Stimulated activated naive B cell treated with anti-CD40 and anti-IgM and Interleukin-4, amounts not matched to agents 10 μg/mL and 1 μg/mL and 100 μg/mL, for 72 hours (primary cell): ENCODE results near the gene SORCS1.

Source experiments
- ATAC-seq, 2 donors: fragments of 150-1000 bp; cut with Tn5 transposase; replicated peaks; 2 replicates each; pipeline ENCODE4 v1.10.0; 2021; ENCODE audit warnings: moderate library complexity in 1 of 2
- DNase-seq: peaks from one replicate; pipeline ENCODE4 v3.0.0; 2021
- H3K27ac Mint-ChIP-seq: one replicate; pipeline ENCODE4 v1.8.0; 2022; ENCODE audit warnings: mild to moderate bottlenecking, mixed read lengths
- H3K27me3 Mint-ChIP-seq, 2 donors: one replicate each; pipeline ENCODE4 v1.8.0; 2022; ENCODE audit warnings: mixed read lengths in 2 of 2
- H3K36me3 Mint-ChIP-seq, 2 donors: one replicate each; pipeline ENCODE4 v1.8.0; 2022; ENCODE audit warnings: mixed read lengths in 2 of 2, mild to moderate bottlenecking in 1 of 2
- H3K4me1 Mint-ChIP-seq, 2 donors: one replicate each; pipeline ENCODE4 v1.8.0; 2022; ENCODE audit warnings: mixed read lengths in 2 of 2, mild to moderate bottlenecking in 1 of 2
- H3K4me3 Mint-ChIP-seq, 2 donors: one replicate each; pipeline ENCODE4 v1.8.0; 2022; ENCODE audit warnings: mild to moderate bottlenecking in 2 of 2, mixed read lengths in 2 of 2, moderate library complexity in 1 of 2
- H3K9me3 Mint-ChIP-seq, 2 donors: one replicate each; pipeline ENCODE4 v1.8.0; 2022; ENCODE audit warnings: mixed read lengths in 2 of 2, mild to moderate bottlenecking in 1 of 2

Gene SORCS1

GRCh38 chr10:106661767-106662140 lies 502.8 kb downstream of the SORCS1 start:
- Mint-ChIP-seq H3K36me3 (no peaks in the 10 kb centered on the region), H3K4me1 (no peaks in the 10 kb centered on the region), H3K4me3 (no peak overlapping the region), H3K27ac (no peak overlapping the region), H3K9me3 (no peaks in the 10 kb centered on the region), H3K27me3 (no peaks in the 10 kb centered on the region)
- DNase-seq (no peak), ATAC-seq (no peak)

GRCh38 chr10:106661133-106661766 lies 503.3 kb downstream of the SORCS1 start:
- Mint-ChIP-seq H3K36me3 (no peaks in the 10 kb centered on the region), H3K4me1 (no peaks in the 10 kb centered on the region), H3K27me3 (no peaks in the 10 kb centered on the region), H3K27ac (no peak overlapping the region), H3K4me3 (no peak overlapping the region), H3K9me3 (no peaks in the 10 kb centered on the region)
- ATAC-seq (no peak), DNase-seq (no peak)

GRCh38 chr10:106660550-106660949 lies 504.0 kb downstream of the SORCS1 start:
- no peak overlapping the region for H3K27ac Mint-ChIP-seq
- H3K4me3 Mint-ChIP-seq = no peak overlapping the region
- no peak for ATAC-seq

GRCh38 chr10:106655636-106656035 lies 508.9 kb downstream of the SORCS1 start:
- Mint-ChIP-seq H3K27me3 (no peaks in the 10 kb centered on the region), H3K27ac (no peak overlapping the region), H3K9me3 (no peaks in the 10 kb centered on the region), H3K36me3 (no peaks in the 10 kb centered on the region), H3K4me3 (no peak overlapping the region), H3K4me1 (no peaks in the 10 kb centered on the region)
- DNase-seq (no peak), ATAC-seq (peak in 1 of 2 donors; percentile 6)

More at GRCh38 chr10:106660550-106660949, 504.0 kb downstream of the SORCS1 start:
- no peak for DNase-seq
- no peaks in the 10 kb centered on the region for H3K4me1 Mint-ChIP-seq
- H3K27me3 Mint-ChIP-seq = no peaks in the 10 kb centered on the region
- no peaks in the 10 kb centered on the region for H3K9me3 Mint-ChIP-seq
- H3K36me3 Mint-ChIP-seq = no peaks in the 10 kb centered on the region

- Mint-ChIP-seq H3K27ac (no peak overlapping the region), H3K36me3 (no peaks in the 10 kb centered on the region), H3K4me3 (no peak overlapping the region), H3K27me3 (no peaks in the 10 kb centered on the region), H3K4me1 (no peaks in the 10 kb centered on the region), H3K9me3 (no peaks in the 10 kb centered on the region)
- ATAC-seq (peak in 1 of 2 donors; percentile 12), DNase-seq (no peak)
Measured at GRCh38 chr10:106655165-106655564, 509.3 kb downstream of the SORCS1 start.

GRCh38 chr10:106652279-106652678 lies 512.2 kb downstream of the SORCS1 start:
- no peak for DNase-seq
- no peaks in the 10 kb centered on the region for H3K36me3 Mint-ChIP-seq
- no peak overlapping the region for H3K27ac Mint-ChIP-seq
- H3K27me3 Mint-ChIP-seq = no peaks in the 10 kb centered on the region
- peak; percentile 29 to 64 for ATAC-seq
- no peaks in the 10 kb centered on the region for H3K9me3 Mint-ChIP-seq
- H3K4me1 Mint-ChIP-seq = no peaks in the 10 kb centered on the region
- no peak overlapping the region for H3K4me3 Mint-ChIP-seq

- H3K4me1 Mint-ChIP-seq = no peaks in the 10 kb centered on the region
- no peaks in the 10 kb centered on the region for H3K27me3 Mint-ChIP-seq
- H3K27ac Mint-ChIP-seq = no peak overlapping the region
- H3K4me3 Mint-ChIP-seq = no peak overlapping the region
- DNase-seq (no peak), ATAC-seq (no peak)
- H3K9me3 Mint-ChIP-seq = no peaks in the 10 kb centered on the region
- H3K36me3 Mint-ChIP-seq = no peaks in the 10 kb centered on the region
Measured at GRCh38 chr10:106648534-106649481, 515.7 kb downstream of the SORCS1 start.

- ATAC-seq (no peak), DNase-seq (no peak)
- Mint-ChIP-seq H3K27me3 (no peaks in the 10 kb centered on the region), H3K4me1 (no peaks in the 10 kb centered on the region), H3K36me3 (no peaks in the 10 kb centered on the region), H3K4me3 (no peak overlapping the region), H3K9me3 (no peaks in the 10 kb centered on the region), H3K27ac (no peak overlapping the region)
Measured at GRCh38 chr10:106643473-106643872, 521.0 kb downstream of the SORCS1 start.

GRCh38 chr10:106637873-106638272 lies 526.6 kb downstream of the SORCS1 start:
- DNase-seq (no peak), ATAC-seq (no peak)
- no peaks in the 10 kb centered on the region for H3K4me1 Mint-ChIP-seq
- H3K27ac Mint-ChIP-seq = no peak overlapping the region
- H3K4me3 Mint-ChIP-seq = no peak overlapping the region
- H3K36me3 Mint-ChIP-seq = no peaks in the 10 kb centered on the region
- no peaks in the 10 kb centered on the region for H3K9me3 Mint-ChIP-seq
- no peaks in the 10 kb centered on the region for H3K27me3 Mint-ChIP-seq

GRCh38 chr10:106636766-106637491 lies 527.6 kb downstream of the SORCS1 start:
- H3K4me3 Mint-ChIP-seq = no peak overlapping the region
- H3K4me1 Mint-ChIP-seq = no peaks in the 10 kb centered on the region
- DNase-seq = no peak
- H3K27me3 Mint-ChIP-seq = no peaks in the 10 kb centered on the region
- H3K27ac Mint-ChIP-seq = no peak overlapping the region
- H3K36me3 Mint-ChIP-seq = no peaks in the 10 kb centered on the region
- H3K9me3 Mint-ChIP-seq = no peaks in the 10 kb centered on the region
- ATAC-seq = no peak

- no peaks in the 10 kb centered on the region for H3K4me1 Mint-ChIP-seq
- H3K36me3 Mint-ChIP-seq = no peaks in the 10 kb centered on the region
- H3K27me3 Mint-ChIP-seq = no peaks in the 10 kb centered on the region
- H3K27ac Mint-ChIP-seq = no peak overlapping the region
- ATAC-seq (no peak), DNase-seq (no peak)
- no peaks in the 10 kb centered on the region for H3K9me3 Mint-ChIP-seq
- H3K4me3 Mint-ChIP-seq = no peak overlapping the region
Measured at GRCh38 chr10:106635947-106636346, 528.6 kb downstream of the SORCS1 start.

GRCh38 chr10:106631016-106631702 lies 533.3 kb downstream of the SORCS1 start:
- DNase-seq (no peak), ATAC-seq (no peak)
- Mint-ChIP-seq H3K27ac (no peak overlapping the region), H3K27me3 (no peaks in the 10 kb centered on the region), H3K4me1 (no peaks in the 10 kb centered on the region), H3K9me3 (no peaks in the 10 kb centered on the region), H3K4me3 (no peak overlapping the region), H3K36me3 (no peaks in the 10 kb centered on the region)

GRCh38 chr10:106626371-106626770 lies 538.1 kb downstream of the SORCS1 start:
- Mint-ChIP-seq H3K4me3 (no peak overlapping the region), H3K36me3 (no peaks in the 10 kb centered on the region), H3K27me3 (peaks cover 0 to 4% of the 10 kb centered on the region in 2 donors), H3K27ac (no peak overlapping the region), H3K9me3 (no peaks in the 10 kb centered on the region), H3K4me1 (no peaks in the 10 kb centered on the region)
- no peak for ATAC-seq
- DNase-seq = no peak

- no peak for ATAC-seq
- no peaks in the 10 kb centered on the region for H3K4me1 Mint-ChIP-seq
Measured at GRCh38 chr10:106625751-106626150, 538.8 kb downstream of the SORCS1 start.

More at GRCh38 chr10:106625751-106626150, 538.8 kb downstream of the SORCS1 start:
- peaks cover 0 to 4% of the 10 kb centered on the region in 2 donors for H3K27me3 Mint-ChIP-seq
- no peaks in the 10 kb centered on the region for H3K36me3 Mint-ChIP-seq
- H3K27ac Mint-ChIP-seq = no peak overlapping the region
- H3K4me3 Mint-ChIP-seq = no peak overlapping the region
- DNase-seq = no peak
- no peaks in the 10 kb centered on the region for H3K9me3 Mint-ChIP-seq
